ENCODE data around the gene OTC. TPM values are rescaled to one million over a fixed set of nuclear protein-coding genes. Genes with fewer than 3 reads are reported as not detected.

OTC gene
- total RNA-seq, 1 donor from 2014 or later = not detected

GRCh38 chrX:38357747-38358673 lies 5.6 kb downstream of the OTC start:
- intact Hi-C loops (cut with micrococcal nuclease) = no loop called here

GRCh38 chrX:38363046-38363445 lies 10.6 kb downstream of the OTC start:
- intact Hi-C loops (cut with micrococcal nuclease) = no loop called here

GRCh38 chrX:38365954-38366353 lies 13.6 kb downstream of the OTC start:
- intact Hi-C loops (cut with micrococcal nuclease) = no loop called here

GRCh38 chrX:38368774-38369173 lies 16.4 kb downstream of the OTC start:
- intact Hi-C loops (cut with micrococcal nuclease) = no loop called here

GRCh38 chrX:38371641-38372040 lies 19.2 kb downstream of the OTC start:
- intact Hi-C loops (cut with micrococcal nuclease) = no loop called here

GRCh38 chrX:38374431-38374830 lies 22.0 kb downstream of the OTC start:
- intact Hi-C loops (cut with micrococcal nuclease) = no loop called here

- intact Hi-C loops (cut with micrococcal nuclease) = no loop called here
These were observed 23.5 kb downstream of the OTC start for GRCh38 chrX:38375891-38376290.

- intact Hi-C loops (cut with micrococcal nuclease) = no loop called here
These were observed 24.3 kb downstream of the OTC start for GRCh38 chrX:38376747-38377146.

GRCh38 chrX:38379088-38379487 lies 26.7 kb downstream of the OTC start:
- intact Hi-C loops (cut with micrococcal nuclease) = no loop called here

GRCh38 chrX:38382663-38383062 lies 30.3 kb downstream of the OTC start:
- intact Hi-C loops (cut with micrococcal nuclease) = no loop called here

- intact Hi-C loops (cut with micrococcal nuclease) = no loop called here
These were observed 48.0 kb downstream of the OTC start for GRCh38 chrX:38400389-38400910.

GRCh38 chrX:38402118-38402517 lies 49.7 kb downstream of the OTC start:
- intact Hi-C loops (cut with micrococcal nuclease) = no loop called here

GRCh38 chrX:38403834-38404233 lies 51.4 kb downstream of the OTC start:
- intact Hi-C loops (cut with micrococcal nuclease) = no loop called here

- intact Hi-C loops (cut with micrococcal nuclease) = no loop called here
These were observed 54.7 kb downstream of the OTC start for GRCh38 chrX:38407126-38407525.

GRCh38 chrX:38409289-38409688 lies 56.9 kb downstream of the OTC start:
- intact Hi-C loops (cut with micrococcal nuclease) = no loop called here

- intact Hi-C loops (cut with micrococcal nuclease) = no loop called here
These were observed 74.4 kb downstream of the OTC start for GRCh38 chrX:38426785-38427184.

- intact Hi-C loops (cut with micrococcal nuclease) = no loop called here
These were observed 79.1 kb downstream of the OTC start for GRCh38 chrX:38431525-38431924.

- intact Hi-C loops (cut with micrococcal nuclease) = no loop called here
These were observed 82.7 kb downstream of the OTC start for GRCh38 chrX:38435130-38435529.

GRCh38 chrX:38437093-38437492 lies 84.7 kb downstream of the OTC start:
- intact Hi-C loops (cut with micrococcal nuclease) = no loop called here

GRCh38 chrX:38438321-38438720 lies 85.9 kb downstream of the OTC start:
- intact Hi-C loops (cut with micrococcal nuclease) = no loop called here

- intact Hi-C loops (cut with micrococcal nuclease) = no loop called here
These were observed 100.2 kb downstream of the OTC start for GRCh38 chrX:38452603-38453002.

- intact Hi-C loops (cut with micrococcal nuclease) = no loop called here
These were observed 105.7 kb downstream of the OTC start for GRCh38 chrX:38458071-38458470.

- intact Hi-C loops (cut with micrococcal nuclease) = no loop called here
These were observed 109.9 kb downstream of the OTC start for GRCh38 chrX:38462257-38462656.

Measured in T-helper 2 cell treated with Interferon-gamma antibody and Interleukin-4, amounts not matched to agents 100 ng/mL and 5 ng/mL, for 36 hours (primary cell).